Measurements from ENCODE around the gene PRKN. TPM values are rescaled to one million over a fixed set of nuclear protein-coding genes. Genes with fewer than 3 reads are reported as not detected.
"Not testable (repeated sequence)": the region's sequence is repeated elsewhere in the genome, so short reads cannot be mapped to it uniquely, and the experiment has no call there.

PRKN gene
- total and polyA plus RNA-seq, 2 donors (not counting 3 experiments of a cell fraction or from before 2014, with no cell fraction given): 0.06 TPM; not detected in 1

GRCh38 chr6:161496271-161496670 lies 1231.3 kb downstream of the PRKN start:
- H3K4me1 ChIP-seq (ENCODE audit: control insufficient read depth, extremely low read depth, insufficient read depth, low read length); BruUV-seq (replicated peaks); H2AFZ ChIP-seq (ENCODE audit: low read depth, low read length); H3K9ac ChIP-seq (replicated peaks; ENCODE audit: extremely low read depth, insufficient read depth, low read length); H3K4me2 ChIP-seq (ENCODE audit: insufficient read depth, low read length); dilution Hi-C loops (cut with MboI; ENCODE audit: extremely low pct_ligation_motif_present, low sequenced_read_pairs); H3K9me3 ChIP-seq (replicated peaks; ENCODE audit: control insufficient read depth, insufficient read depth, low read length); H3K79me2 ChIP-seq (ENCODE audit: control insufficient read depth, insufficient read depth, low read length); H3K27me3 ChIP-seq (ENCODE audit: control insufficient read depth in 2 of 2, insufficient read depth in 2 of 2, low read length in 2 of 2); CTCF ChIA-PET; H3K4me3 ChIP-seq (replicated peaks in 1 of 3; ENCODE audit: insufficient read depth in 1 of 3, low read depth in 1 of 3, low read length in 3 of 3); H3K9me1 ChIP-seq (replicated peaks; ENCODE audit: control insufficient read depth, extremely low read depth, insufficient read depth, low read length); DNase-seq (ENCODE audit: low read depth, low spot score); POLR2A ChIA-PET; H4K20me1 ChIP-seq (replicated peaks; ENCODE audit: control insufficient read depth, extremely low read depth, insufficient read depth, low read length); H3K27ac ChIP-seq (ENCODE audit: insufficient read depth, low read depth, low read length); FAIRE-seq; H3K36me3 ChIP-seq (ENCODE audit: control insufficient read depth in 2 of 2, extremely low read depth in 1 of 2, insufficient read depth in 2 of 2, low read length in 2 of 2): not testable (repeated sequence)
- intact Hi-C loops (cut with micrococcal nuclease): loop anchor here (10.0 kb wide), 1 partner anchor 199 kb away; no protein-coding TSS in a partner anchor

DNA sequence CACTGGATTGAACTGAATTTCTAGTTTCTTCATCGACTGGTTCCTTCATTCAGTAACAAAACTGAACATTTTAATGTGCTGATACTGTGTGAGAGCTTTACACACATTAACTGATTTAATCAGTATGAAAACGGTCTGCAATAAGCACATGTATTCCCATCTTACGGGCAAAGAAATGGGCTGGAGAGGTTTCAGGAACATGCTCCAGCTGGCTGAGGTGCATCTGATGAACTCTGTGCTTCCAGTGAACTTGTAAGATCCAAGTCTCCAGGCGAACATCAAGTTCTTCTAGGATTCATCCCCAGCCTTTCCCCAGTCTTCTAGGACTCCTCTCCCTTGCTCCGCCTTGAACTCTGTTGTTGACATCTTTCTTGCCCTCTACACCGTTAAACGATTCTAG lies 1233.0 kb downstream of the PRKN start:
- no peak overlapping the region for H3K4me3 ChIP-seq (replicated peaks in 1 of 3; ENCODE audit: insufficient read depth in 1 of 3, low read depth in 1 of 3, low read length in 3 of 3)
- no peaks in the 10 kb centered on the region for H3K27me3 ChIP-seq (ENCODE audit: control insufficient read depth in 2 of 2, insufficient read depth in 2 of 2, low read length in 2 of 2)
- no TSS peak for BruUV-seq (replicated peaks)
- no peaks in the 10 kb centered on the region for H3K79me2 ChIP-seq (ENCODE audit: control insufficient read depth, insufficient read depth, low read length)
- no peaks in the 10 kb centered on the region for H3K9me1 ChIP-seq (replicated peaks; ENCODE audit: control insufficient read depth, extremely low read depth, insufficient read depth, low read length)
- ChIA-PET CTCF (no interaction called here), POLR2A (no interaction called here)
- H3K36me3 ChIP-seq (ENCODE audit: control insufficient read depth in 2 of 2, extremely low read depth in 1 of 2, insufficient read depth in 2 of 2, low read length in 2 of 2): no peaks in the 10 kb centered on the region
- no peak overlapping the region for H3K9ac ChIP-seq (replicated peaks; ENCODE audit: extremely low read depth, insufficient read depth, low read length)
- intact Hi-C loops (cut with micrococcal nuclease) (loop anchor here (10.0 kb wide), 1 partner anchor 200 kb away; no protein-coding TSS in a partner anchor), dilution Hi-C loops (cut with MboI; ENCODE audit: extremely low pct_ligation_motif_present, low sequenced_read_pairs) (no loop called here)
- H4K20me1 ChIP-seq (replicated peaks; ENCODE audit: control insufficient read depth, extremely low read depth, insufficient read depth, low read length): no peaks in the 10 kb centered on the region
- no peak for DNase-seq (ENCODE audit: low read depth, low spot score)
- H3K4me1 ChIP-seq (ENCODE audit: control insufficient read depth, extremely low read depth, insufficient read depth, low read length): no peaks in the 10 kb centered on the region
- no peak for TF ChIP-seq POLR2A (IDR thresholded peaks at IDR 0.05; ENCODE audit: low read depth, low read length)
- no peak for TF ChIP-seq POLR2AphosphoS5 (IDR thresholded peaks at IDR 0.05; ENCODE audit: insufficient read depth, low read depth, low read length)
- no peak for TF ChIP-seq GATA2 (IDR thresholded peaks at IDR 0.05; ENCODE audit: insufficient read depth, insufficient read length, low read depth, low read length)
- TF ChIP-seq MYC (IDR thresholded peaks at IDR 0.05; ENCODE audit: low read depth, low read length): no peak
- TF ChIP-seq FOS (IDR thresholded peaks at IDR 0.05; ENCODE audit: borderline replicate concordance, insufficient read depth, low read length): no peak
- TF ChIP-seq CTCF (IDR thresholded peaks at IDR 0.05; ENCODE audit: extremely low read depth in 1 of 2, insufficient read depth in 1 of 2, low read depth in 1 of 2, low read length in 2 of 2): no peak
- TF ChIP-seq, protein P1, sequence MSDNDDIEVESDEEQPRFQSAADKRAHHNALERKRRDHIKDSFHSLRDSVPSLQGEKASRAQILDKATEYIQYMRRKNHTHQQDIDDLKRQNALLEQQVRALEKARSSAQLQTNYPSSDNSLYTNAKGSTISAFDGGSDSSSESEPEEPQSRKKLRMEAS (IDR thresholded peaks at IDR 0.05; ENCODE audit: insufficient read depth, insufficient read length): no peak
- TF ChIP-seq EZH2 (IDR thresholded peaks at IDR 0.05; ENCODE audit: borderline replicate concordance, low read depth, low read length, severe bottlenecking): no peak
- no peak overlapping the region for H3K27ac ChIP-seq (ENCODE audit: insufficient read depth, low read depth, low read length)
- H3K4me2 ChIP-seq (ENCODE audit: insufficient read depth, low read length): no peak overlapping the region
- no peak overlapping the region for H2AFZ ChIP-seq (ENCODE audit: low read depth, low read length)
- H3K9me3 ChIP-seq (replicated peaks; ENCODE audit: control insufficient read depth, insufficient read depth, low read length): no peaks in the 10 kb centered on the region
- FAIRE-seq: no peak

Data from endothelial cell of umbilical vein (primary cell).